Hair follicular keratinocyte (primary cell): ENCODE data around the gene C3orf20. TPM values are rescaled to one million over a fixed set of nuclear protein-coding genes. Genes with fewer than 3 reads are reported as not detected.

Experiments used
- total RNA-seq: library from RNA; depleted of rRNA; stranded (reverse); fragments of >200 nt; gene quantifications from 2 replicates; pipeline ENCODE4 v1.2.3, GENCODE V29; 2015

C3orf20 gene
- total RNA-seq = not detected in 2 replicates

DNA sequence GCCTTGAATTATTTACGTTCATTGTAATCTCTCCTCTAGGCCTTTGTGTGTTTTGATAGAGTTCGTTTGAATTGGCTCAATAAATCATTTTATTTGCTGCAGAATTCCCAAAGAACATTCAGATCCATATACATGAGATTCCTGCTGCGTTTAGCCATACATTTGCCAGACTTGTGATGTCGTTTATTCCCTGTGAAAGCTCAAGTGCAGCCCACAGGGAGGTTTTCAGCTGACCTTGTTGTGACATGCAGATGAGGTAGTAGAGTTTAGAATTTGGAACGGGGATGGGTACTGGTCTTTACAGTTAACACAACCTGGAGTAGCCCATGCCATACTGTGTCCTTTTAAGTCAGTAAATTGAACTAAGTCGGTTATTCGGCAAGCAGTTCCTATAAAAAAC lies at the start of gene C3orf20:
Gene C3orf20, plus strand, starts transcription at position 301 of the 400 bp plus-strand sequence. CDS start 7,573 bp downstream, outside the sequence.

DNA sequence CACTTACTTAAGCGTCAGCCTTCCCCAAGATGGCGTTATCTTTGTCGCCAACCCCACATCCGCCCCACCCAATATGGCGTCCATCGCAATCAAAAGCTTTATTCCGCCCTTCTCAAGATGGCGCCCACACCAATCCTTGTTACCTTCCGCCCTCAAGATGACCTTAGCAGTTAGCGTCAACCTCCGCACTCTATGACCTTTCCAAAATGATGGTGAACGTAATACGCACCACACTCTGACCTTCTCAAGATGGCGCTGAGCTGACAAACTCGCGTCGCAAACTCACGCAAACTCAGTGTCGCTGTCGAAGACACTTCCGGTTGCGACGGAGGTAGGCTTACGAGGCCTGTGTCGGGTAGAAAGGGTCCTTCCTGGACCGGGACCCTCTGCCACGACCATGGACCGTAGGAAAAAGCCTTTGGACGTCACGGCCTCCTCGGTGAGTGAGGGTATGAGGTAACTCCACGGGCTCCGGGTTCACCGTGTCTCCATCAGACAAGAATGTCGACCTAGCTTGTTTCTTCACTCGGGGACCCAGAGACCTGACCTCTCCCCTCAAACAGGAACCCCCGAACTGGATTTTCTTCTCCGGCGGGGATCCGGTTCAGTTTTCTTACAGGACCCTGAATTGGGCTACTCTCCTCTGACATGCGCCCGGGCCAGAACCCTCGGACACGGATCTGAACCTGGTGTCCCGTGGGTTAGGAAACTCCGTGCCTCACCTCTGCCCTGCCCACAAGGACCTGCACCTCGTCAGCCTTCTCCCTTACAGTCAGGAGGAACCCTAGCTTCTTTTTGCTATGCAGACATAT lies 23.3 kb upstream of the C3orf20 start, which contains the start of gene CCDC174:
Gene CCDC174, plus strand, starts transcription at position 323 of the 812 bp plus-strand sequence. Its CDS starts 75 bp downstream, at position 398.

DNA sequence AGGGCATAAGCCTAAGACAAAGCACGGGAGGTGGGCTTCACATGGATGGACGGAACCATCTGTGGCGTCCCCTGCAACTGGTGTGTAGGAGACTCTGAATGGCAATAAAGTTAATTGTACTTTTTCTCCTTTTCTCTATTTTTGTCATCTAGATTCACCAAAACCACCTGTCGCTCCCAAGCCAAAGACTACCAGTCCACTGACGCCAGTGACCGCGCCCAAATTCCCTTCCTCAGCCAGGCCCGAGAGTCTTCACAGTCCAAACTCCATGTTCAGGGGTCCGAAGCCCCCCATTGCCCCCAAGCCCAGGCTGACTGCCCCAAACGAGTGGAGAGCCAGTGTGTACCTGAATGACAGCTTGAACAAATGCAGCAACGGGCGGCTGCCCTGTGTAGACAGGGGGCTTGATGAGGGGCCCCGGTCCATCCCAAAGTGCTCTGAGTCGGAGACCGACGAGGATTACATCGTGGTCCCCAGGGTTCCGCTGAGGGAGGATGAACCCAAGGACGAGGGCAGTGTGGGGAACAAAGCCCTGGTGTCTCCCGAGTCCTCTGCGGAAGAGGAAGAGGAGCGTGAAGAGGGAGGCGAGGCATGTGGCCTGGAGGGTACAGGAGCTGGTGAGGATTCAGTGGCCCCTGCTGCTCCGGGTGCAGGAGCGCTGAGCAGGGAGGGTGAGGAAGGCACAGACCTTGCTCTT lies 144.0 kb downstream of the C3orf20 start, which contains the start of gene FGD5:
Gene FGD5, plus strand, starts transcription at position 159 of the 697 bp plus-strand sequence. Its CDS starts 110 bp downstream, at position 269.

Other genes starting within 250 kb of the C3orf20 start
- gene GRIP2, start 134.8 kb upstream of the C3orf20 start, total RNA-seq = 0.16 TPM in 1 of 2 replicates, not detected in the other
- 7.0 and 11.4 TPM in 2 replicates for gene CCDC174, start 23.4 kb upstream of the C3orf20 start, total RNA-seq
- gene FGD5, start 143.8 kb downstream of the C3orf20 start, total RNA-seq = not detected in 2 replicates